ENCODE results near the gene SDK1. TPM values are rescaled to one million over a fixed set of nuclear protein-coding genes. Genes with fewer than 3 reads are reported as not detected.

The SDK1 gene
- total and polyA plus RNA-seq, 10 of the 15 experiments (the other 5 are each of a cell fraction or from before 2014, with no cell fraction given), result 0.14 to 0.33 TPM; not detected in 8

DNA sequence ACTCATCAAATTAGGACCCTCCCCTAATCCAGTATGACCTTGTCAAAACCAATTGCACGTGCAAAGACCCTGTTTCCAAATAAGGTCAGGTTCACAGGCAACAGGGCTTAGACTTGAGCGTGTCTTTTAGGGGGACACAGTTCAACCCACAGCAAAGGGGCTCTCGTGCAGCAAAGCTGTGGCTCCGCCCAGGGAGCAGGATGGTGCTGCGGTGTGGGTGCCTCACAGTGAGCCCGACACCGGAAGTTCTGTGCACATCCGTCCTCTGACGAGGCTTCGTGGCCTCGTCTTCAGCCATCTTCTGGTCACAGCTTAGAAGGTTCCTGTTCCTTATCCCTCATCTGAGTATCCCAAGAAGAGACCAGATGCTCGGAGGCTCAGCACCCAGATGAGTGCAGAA, 871.8 kb downstream of the SDK1 start:
- ChIA-PET CTCF (no interaction called here), POLR2A (no interaction called here), RAD21 (ENCODE audit: unreplicated experiment) (no interaction called here), SMC1A (ENCODE audit: uncharacterized antibody, unreplicated experiment) (no interaction called here)
- H3K27me3 ChIP-seq (replicated peaks in 1 of 2; ENCODE audit: control insufficient read depth in 2 of 2, insufficient read depth in 2 of 2, low read length in 1 of 2), result no peaks in the 10 kb centered on the region
- H3K4me1 ChIP-seq (ENCODE audit: control insufficient read depth, insufficient read depth, low read length), result no peaks in the 10 kb centered on the region
- TF ChIP-seq SREBF2 (IDR thresholded peaks at IDR 0.05; ENCODE audit: low read length), result no peak
- TF ChIP-seq CBX5 (IDR thresholded peaks at IDR 0.05; ENCODE audit: low read depth), result no peak
- no peak for TF ChIP-seq JUND (IDR thresholded peaks at IDR 0.05; ENCODE audit: low read depth, low read length)
- no peak for TF ChIP-seq ZBTB33 (IDR thresholded peaks at IDR 0.05)
- TF ChIP-seq, protein P1, sequence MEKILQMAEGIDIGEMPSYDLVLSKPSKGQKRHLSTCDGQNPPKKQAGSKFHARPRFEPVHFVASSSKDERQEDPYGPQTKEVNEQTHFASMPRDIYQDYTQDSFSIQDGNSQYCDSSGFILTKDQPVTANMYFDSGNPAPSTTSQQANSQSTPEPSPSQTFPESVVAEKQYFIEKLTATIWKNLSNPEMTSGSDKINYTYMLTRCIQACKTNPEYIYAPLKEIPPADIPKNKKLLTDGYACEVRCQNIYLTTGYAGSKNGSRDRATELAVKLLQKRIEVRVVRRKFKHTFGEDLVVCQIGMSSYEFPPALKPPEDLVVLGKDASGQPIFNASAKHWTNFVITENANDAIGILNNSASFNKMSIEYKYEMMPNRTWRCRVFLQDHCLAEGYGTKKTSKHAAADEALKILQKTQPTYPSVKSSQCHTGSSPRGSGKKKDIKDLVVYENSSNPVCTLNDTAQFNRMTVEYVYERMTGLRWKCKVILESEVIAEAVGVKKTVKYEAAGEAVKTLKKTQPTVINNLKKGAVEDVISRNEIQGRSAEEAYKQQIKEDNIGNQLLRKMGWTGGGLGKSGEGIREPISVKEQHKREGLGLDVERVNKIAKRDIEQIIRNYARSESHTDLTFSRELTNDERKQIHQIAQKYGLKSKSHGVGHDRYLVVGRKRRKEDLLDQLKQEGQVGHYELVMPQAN (conservative IDR thresholded peaks at IDR 0.05), result no peak
- no peak for TF ChIP-seq NR2C2 (IDR thresholded peaks at IDR 0.05; ENCODE audit: borderline replicate concordance, control insufficient read depth, insufficient read length, low read depth)
- no peak for TF ChIP-seq POLR2AphosphoS2 (IDR thresholded peaks at IDR 0.05; ENCODE audit: low read depth, low read length)
- no peak for TF ChIP-seq BCL11A (IDR thresholded peaks at IDR 0.05; ENCODE audit: low read depth, low read length)
- no peak for TF ChIP-seq USF1 (IDR thresholded peaks at IDR 0.05; ENCODE audit: borderline replicate concordance, extremely low read length, insufficient read depth, low read depth, low read length)
- TF ChIP-seq RFX5 (IDR thresholded peaks at IDR 0.05; ENCODE audit: low read depth, low read length), result no peak
- no peak for TF ChIP-seq KAT2A (conservative IDR thresholded peaks at IDR 0.05; ENCODE audit: control insufficient read depth, low read depth, low read length)
- no peak for TF ChIP-seq STAT1 (conservative IDR thresholded peaks at IDR 0.05)
- TF ChIP-seq SMARCA5 (IDR thresholded peaks at IDR 0.05), result no peak
- TF ChIP-seq RB1 (IDR thresholded peaks at IDR 0.05; ENCODE audit: borderline replicate concordance), result no peak
- no peaks in the 10 kb centered on the region for H4K20me1 ChIP-seq (ENCODE audit: control insufficient read depth, insufficient read depth)
- BruUV-seq (replicated peaks), result no TSS peak
- H3K9me3 ChIP-seq (replicated peaks; ENCODE audit: control insufficient read depth, insufficient read depth, low read length), result no peaks in the 10 kb centered on the region; the same call in 2 of the 3 replicates
- H3K79me2 ChIP-seq (ENCODE audit: control insufficient read depth, insufficient read depth, low read length), result no peaks in the 10 kb centered on the region
- intact Hi-C loops (cut with micrococcal nuclease; ENCODE audit: unreplicated experiment) (no loop called here), in situ Hi-C loops (cut with MboI) (no loop called here)
- no peak overlapping the region for H3K9ac ChIP-seq (ENCODE audit: control insufficient read depth, insufficient read depth, low read length)
- FAIRE-seq (no peak), DNase-seq (ENCODE audit: low read depth, low spot score) (no peak), ATAC-seq (no peak)
- H3K4me2 ChIP-seq (ENCODE audit: control insufficient read depth, insufficient read depth), result no peak overlapping the region
- no peaks in the 10 kb centered on the region for H3K36me3 ChIP-seq (ENCODE audit: control insufficient read depth in 2 of 2, insufficient read depth in 2 of 2, low read length in 1 of 2)
- WGBS (ENCODE audit: insufficient coverage, insufficient replicate concordance, low lambda C conversion rate, missing lambda C conversion rate), result 63% methylated on average over 12 of the region's 12 CpGs
- H3K4me3 ChIP-seq, result no peak overlapping the region
- no peak overlapping the region for H2AFZ ChIP-seq (ENCODE audit: control insufficient read depth, low read depth, low read length)
- H3K27ac ChIP-seq (ENCODE audit: control insufficient read depth, insufficient read depth), result no peak overlapping the region

Data from GM12878 (cell line).